Astrocyte (in vitro differentiated cells and primary cell): ENCODE measurements around the gene ADSS1.

ENCODE experiments used
- CTCF ChIP-seq: IDR thresholded peaks from 2 replicates; pipeline ENCODE4 v1.5.1; 2011; ENCODE audit warnings: low read depth, mild to moderate bottlenecking, inconsistent platforms, low read length, moderate library complexity; ENCODE audit not compliant: insufficient read depth
- EZH2 ChIP-seq: IDR thresholded peaks from 2 replicates; pipeline ENCODE4 v1.6.1; 2012; ENCODE audit warnings: mild to moderate bottlenecking, low read length, inconsistent platforms; ENCODE audit not compliant: insufficient read depth

GRCh38 chr14:104719343-104719742, 4.7 kb upstream of the ADSS1 start:
- TF ChIP-seq CTCF (no peak), EZH2 (no peak)
